Cerebellar cortex (tissue), 1 donor: ENCODE measurements around the gene TFF3.
"Not testable (repeated sequence)": the region's sequence is repeated elsewhere in the genome, so short reads cannot be mapped to it uniquely, and the experiment has no call there.

Experiments used
- DNase-seq: peaks from one replicate; pipeline ENCODE4 v3.0.0-alpha.2; 2015; ENCODE audit warnings: low spot score

The TFF3 gene

DNA sequence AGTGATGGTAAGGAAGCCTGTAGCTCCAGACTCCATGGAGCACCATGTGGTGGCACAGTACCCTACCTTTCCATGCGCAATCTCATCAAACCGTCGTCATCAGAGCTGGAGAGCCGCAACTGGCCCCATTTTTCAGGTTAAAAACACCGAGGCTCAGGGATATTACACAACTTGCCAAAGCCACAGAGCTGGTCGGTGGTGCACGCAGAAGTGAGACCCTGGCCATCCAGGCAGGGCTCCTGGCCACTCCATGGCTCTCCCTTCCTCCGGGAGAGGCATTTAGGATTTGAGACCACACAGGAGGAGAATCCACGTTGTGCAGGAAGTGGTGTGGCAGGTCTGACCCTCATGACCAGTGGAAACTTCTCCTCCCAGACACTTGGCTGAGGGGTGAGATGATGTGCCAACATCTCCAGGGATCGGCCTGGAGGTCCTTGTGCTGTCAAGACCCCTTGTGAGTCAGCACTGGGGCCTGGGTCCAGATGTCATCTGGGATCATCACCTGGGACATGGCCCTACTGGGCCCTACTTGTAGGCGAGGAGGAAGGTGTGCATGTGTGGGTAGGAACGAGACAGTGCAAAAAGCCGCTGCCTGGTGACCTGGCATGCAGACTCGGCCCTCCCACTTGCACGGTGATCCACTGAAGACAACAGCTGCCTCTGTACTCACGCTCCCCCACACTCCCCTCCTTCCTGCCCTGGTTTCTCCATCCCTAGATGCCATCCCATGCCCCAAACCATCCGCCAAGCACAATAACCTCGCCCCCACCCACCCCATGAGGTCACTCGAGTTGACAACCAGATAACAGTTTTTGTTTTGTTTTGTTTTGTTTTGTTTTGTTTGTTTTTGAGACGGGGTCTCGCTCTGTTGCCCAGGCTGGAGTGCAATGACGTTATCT, 10.4 kb downstream of the TFF3 start:
- no peak for DNase-seq

DNA sequence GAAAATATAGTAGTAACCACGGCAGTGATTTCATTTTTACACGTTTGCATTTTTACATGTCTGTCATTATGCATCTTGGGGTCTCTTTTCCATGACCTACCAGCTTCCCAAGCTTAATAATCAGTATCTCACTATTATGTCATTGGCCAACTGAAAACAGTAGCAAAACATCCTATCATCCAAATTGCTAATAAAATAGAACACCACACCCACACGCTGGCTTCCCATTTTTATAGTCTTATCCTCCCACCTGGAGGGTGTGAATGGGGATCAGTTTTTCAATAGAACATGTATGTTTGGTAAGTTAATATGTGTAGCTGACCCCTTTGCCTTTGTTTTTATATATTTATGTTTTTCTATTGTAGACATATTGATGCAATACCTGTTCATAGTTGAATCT, 11.8 kb downstream of the TFF3 start:
- no peak for DNase-seq

DNA sequence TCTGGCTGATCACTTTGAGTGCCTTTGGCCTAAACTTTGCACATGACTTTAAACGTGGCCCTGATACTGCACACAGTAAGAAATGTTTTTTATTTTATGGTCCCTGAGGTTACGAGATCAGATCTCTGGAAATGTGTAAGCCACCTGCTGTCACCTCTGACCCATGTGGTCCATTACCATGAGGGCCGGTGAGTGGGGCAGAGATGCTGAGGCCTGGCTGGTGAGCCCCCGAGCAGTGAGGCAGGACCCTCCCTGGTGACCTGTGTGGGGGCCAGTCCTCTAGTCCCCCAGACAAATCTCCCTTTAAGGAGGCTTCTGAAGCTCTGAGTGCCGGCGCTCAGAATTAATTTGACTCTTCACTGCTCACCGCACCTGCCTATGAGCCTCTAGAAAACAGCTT, 12.4 kb downstream of the TFF3 start:
- DNase-seq = no peak

DNA sequence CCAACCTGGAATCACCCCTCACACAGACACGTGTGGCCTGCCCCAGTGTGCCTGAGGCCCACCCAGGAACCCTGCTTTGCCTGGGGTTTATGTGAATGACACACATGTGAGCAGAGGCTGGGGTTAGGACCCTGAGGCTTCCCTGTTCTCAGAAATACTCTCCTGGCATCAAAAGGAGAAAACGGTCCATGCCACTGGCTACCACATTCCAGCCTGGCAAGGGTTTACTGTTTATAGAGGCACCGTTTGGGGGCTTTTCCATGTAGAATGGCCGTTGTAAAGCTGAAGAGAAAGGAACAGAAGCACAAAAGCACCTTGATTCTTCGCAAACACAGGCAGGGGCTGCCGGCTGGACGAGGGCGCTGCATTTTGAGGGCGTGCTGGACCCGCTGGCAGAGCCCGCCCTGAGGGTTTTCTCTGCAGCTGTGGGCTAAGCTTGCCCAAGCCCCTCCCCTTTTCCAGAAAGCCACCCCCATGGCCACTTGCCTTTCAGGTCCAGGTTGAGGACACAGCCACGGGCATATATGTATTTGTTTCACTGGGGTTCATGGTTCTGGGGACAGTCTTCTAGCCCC, 13.0 kb downstream of the TFF3 start:
- DNase-seq = no peak

DNA sequence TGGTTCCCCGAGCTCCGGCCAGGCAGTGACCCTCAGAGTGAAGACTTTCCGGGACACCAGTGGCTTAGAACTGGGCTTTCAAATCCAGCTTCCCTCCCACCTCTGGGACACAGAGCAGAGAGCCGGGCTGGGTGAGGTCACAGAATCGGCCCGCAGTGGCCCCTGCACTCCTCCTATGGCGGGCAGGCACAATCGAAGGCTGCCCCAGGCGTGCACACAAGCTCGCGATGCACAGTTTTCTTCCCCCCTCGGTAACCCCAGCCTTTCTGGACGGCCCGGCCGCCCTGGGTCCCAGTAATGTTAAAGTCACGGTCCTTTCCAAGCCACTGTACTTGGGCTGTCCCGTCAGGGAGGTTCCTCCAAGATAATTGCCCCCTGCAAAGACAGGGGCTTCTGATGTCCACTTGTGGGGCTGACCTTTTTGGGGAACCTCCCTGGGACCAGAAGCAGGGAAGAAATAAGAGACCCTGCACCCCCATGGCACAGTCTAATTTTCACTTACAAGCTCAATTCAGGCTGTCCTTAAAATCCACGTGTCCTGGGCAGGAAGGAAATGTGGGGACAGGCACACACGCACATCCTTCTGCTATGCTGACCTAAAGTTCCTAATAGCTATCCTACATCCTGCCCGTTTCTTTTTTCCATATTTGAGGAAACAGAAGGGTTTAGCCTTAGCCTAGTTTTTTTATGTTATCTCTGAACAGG, 13.7 kb downstream of the TFF3 start:
- no peak for DNase-seq

DNA sequence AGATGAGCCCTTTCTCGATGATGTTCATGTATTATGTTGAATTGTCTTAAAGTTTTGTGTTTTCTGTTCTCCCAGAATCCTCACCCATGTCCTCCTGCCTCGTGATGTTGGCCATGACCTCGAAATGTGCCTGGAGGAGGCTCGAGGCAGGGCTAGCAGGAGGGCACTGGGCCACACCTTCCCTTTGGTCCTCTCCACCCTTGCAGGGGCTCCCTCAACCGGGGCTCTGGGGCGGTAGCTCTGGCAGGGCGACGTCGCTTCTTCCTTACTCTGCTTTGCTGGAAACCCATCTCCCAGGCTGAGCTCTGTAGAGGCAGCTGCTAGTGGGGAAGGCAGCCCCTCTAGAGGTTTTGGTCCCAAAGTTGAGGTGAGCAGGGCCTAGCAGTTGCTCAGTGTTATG, 14.3 kb downstream of the TFF3 start:
- DNase-seq = no peak

DNA sequence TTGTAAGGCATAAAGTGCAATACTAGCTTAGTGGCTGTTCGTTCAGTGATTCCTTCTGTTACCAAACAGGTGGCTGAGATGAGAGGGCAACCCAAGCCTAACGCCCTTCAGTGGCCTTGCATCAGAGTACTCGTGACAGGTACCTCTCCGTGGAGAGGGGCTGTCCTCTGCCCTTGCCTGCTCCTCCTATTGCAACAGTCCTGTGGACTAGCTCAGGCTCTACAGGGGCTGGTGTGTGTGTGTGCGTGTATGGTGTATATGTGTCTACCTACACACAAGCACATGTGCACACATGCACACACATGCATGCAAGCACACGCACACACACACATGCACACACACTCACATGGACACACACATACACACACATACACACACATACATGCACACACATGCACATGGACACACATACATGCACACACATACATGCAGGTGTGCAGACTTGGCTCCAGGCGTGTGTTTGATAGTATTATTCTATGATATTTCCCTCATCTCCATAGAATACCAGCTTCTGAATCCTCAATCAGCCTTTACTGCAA, 15.1 kb downstream of the TFF3 start:
- no peak for DNase-seq

DNA sequence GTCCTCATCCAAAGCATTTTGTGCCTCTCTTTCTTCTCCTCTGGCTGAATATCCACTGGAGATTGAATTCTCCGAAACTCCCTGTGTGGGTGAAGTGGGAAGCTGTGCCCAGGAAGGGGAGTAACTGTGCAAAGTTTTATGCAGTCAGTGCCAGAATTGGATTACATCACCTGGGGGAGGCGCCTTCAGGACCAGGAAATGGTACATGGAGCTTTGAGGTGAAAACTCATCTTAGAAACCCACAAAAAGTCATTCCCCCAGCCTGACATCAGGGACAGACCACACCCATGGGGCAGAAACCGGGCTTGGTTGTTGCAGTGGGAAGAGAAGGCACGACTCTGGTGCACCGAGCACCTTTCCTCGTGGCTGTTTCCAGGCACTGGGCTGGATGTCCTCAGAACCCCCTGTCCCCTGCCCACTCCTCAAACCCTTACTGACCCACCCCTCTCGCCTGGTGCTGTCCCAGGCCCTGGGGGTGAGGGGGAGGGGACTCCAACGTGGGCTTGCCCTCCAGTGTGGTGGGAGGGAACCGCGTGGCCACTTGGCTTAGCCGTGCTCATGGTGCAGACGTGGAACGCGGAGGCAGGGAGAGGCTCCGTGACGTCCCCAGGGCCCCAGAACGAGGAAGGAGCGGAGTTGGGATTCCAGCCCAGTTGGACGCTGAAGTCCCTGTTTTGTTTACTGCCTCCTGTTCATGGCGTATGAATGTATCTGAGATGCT, 15.7 kb downstream of the TFF3 start:
- DNase-seq = no peak

DNA sequence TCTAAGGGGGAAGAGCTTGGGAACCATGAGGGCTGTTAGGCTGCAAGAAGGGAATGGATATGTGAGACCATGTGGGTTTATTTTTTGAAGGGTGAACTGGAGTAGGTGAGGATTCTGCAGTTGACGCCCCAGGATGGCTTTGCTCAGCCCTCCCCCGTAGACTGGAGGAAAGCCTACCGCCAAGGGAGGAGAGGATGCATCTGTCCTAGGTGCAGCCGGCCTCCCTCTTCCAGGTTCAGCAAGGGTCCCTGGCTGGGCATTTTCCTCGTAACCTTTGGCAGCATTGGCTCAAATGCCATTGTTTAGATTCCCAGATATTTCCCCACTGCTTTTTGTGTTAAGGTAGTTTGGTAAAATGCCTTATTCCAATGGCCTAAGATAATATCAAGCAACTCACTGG, 16.6 kb downstream of the TFF3 start:
- no peak for DNase-seq

DNA sequence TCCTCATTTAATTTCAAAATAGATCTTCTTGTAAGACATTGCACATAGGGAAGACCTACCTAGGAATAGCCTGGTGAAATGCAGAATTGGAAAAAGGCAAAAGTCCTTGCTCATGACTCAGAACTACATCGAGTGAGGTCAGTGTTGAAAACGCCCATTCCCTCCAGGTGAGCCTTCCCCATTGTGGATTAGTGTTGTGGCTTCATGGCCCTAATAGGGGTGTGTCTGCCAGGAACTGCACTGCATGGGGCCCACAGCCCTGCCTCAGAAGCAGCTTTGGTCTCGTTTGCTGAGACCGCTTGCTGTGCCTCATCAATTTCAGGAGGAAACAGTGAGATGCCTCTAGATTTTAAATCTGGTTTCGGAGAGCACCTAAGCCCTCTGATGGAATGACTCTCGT, 17.0 kb downstream of the TFF3 start:
- no peak for DNase-seq

DNA sequence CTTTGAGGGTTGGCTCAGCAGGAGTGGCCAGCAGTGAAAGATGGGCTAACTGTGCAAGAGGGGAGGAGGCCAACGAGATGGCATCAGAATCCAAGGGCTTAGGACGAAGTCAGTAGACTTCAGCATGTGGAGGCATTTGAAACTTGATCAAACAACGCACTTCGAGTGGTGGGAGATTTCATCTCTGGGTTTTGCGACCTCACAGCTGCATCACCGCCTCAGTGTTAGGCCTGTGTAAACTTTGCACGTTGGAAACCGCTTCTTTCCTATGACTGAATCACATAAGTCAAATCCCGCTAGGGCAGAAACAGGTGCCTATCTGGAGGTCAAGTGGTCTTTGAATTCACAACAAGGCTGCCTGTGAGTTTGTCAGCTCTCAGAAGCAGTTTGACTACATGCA, 17.8 kb downstream of the TFF3 start:
- DNase-seq = no peak

DNA sequence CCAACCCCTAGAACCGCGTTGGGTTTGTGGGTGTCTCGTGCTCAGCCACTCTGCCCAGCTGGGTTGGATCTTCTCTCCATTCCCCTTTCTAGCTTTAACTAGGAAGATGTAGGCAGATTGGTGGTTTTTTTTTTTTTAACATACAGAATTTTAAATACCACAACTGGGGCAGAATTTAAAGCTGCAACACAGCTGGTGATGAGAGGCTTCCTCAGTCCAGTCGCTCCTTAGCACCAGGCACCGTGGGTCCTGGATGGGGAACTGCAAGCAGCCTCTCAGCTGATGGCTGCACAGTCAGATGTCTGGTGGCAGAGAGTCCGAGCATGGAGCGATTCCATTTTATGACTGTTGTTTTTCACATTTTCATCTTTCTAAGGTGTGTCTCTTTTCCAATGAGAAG, 18.7 kb downstream of the TFF3 start:
- DNase-seq = no peak

DNA sequence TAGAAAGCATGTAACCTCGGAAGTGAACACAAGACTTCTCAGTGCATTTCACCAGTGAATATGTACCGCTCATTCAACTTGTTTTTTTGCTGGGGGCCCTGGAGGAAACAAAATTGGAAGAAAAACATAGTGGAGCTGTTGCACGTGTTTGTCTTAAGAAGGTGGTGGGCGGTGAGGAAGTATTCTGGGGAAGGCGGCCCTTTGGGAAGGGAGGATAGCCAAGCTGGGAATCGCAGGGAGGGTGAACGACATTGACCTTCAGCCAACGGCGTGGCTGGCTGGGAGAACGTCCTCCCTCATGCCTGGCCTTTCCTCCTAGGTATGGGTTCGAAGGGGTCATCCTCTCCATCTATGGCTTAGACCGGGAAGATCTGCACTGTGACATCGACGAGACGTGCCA, 19.4 kb downstream of the TFF3 start:
- no peak for DNase-seq

DNA sequence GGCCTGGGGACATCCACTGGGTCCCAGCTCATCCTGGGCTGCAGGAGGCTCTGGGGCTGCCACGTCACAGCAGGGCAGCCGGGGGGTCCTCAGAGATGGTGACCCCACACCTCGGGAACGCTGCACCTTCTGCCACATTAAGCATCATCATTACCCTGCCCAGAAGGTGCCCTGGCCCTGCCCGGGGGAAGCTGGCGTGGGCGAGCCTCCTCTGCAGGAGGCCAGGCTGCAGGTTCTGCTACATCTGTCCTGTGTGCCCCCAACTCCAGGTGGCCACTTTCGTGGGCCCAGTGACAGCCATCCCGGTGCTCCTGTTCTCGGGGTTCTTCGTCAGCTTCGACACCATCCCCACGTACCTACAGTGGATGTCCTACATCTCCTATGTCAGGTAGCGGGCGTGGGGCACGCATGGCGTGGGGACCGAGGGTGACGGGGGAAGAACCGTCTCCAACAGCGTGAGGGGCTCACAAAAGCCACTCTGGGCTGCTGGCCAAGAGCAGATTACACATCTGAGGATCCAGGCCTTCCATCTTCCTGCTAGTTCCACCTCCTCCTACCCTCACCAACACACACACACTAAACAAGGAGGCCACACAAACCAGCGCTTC, 20.8 kb downstream of the TFF3 start:
- no peak for DNase-seq

DNA sequence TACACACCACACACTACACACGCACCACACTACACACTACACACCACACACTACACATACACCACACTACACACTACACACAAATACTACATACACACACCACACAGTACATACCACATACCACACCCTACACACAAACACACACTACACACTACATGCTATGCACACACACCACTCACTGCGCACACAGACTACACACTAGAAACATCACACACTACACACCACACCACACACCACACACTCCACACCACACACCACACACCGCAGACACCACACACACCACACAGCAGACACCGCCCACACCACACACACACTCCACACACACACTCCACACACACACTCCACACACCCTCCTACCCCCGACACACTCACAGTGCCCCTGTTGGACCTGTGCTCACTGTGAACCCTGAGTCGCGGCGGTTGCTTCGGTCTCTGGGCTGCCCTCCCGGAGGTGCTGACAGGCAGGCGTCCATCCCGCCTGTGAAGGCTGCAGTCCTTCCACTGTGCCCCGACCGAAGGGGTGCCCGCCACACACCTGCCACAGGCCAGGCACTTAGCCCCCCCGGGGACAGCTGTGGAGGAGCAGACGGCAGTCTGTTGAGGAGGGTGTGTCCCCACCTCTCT, 21.4 kb downstream of the TFF3 start:
- no peak for DNase-seq

DNA sequence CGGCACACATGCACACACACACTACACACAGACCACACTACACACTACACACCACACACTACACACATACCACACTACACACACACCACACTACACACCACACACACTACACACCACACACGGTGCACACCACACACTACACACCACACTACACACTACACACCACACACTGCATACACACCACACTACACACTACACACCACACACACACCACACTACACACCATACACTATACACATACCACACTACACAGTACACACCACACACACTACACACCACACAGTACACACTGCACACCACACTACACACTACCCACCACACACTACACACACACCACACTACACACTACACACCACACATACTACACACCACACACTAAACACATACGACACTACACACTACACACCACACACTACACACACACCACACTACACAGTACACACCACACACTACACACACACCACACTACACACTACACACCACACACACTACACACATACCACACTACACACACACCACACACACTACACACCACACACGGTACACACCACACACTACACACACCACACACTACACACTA, 22.6 kb downstream of the TFF3 start:
- DNase-seq = not testable (repeated sequence)

DNA sequence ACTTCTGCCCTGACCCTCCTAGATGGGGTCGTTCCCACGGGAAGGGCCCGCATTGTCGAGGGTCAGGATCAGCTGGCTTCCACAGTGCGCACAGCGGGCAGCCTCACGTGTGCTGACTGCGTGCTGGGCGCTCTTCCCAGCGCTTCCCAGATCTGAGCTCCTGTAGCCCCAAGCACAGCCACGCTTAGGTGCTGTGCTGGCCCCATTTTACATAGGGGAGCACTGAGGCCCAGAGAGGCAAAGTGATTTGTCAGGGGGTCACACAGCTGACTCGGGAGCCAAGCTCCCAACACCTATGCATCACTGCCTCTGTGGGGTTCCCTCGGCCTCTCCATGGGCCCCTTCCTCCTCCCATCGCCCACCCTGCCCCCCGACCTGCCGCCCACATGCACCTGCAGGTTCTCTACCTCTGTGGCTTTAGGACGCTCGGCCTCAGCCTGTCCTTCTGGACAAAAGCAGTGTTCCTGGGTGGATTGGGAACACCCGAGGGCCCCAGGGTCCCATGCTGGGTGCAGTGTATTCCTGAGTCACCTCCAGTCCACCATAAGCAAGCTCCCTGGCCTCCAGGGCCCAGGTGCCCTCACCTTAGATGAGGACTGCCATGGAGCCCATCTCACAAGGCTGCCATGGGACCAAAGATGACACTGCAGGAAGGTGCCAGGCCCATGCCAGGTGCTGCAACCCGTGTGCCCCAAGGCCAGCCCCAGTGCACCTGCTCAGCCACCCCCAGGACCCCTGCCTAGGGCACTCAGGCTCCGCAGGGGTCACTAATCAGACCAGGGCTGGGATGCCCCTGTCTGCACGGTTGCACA, 23.3 kb downstream of the TFF3 start:
- no peak for DNase-seq

DNA sequence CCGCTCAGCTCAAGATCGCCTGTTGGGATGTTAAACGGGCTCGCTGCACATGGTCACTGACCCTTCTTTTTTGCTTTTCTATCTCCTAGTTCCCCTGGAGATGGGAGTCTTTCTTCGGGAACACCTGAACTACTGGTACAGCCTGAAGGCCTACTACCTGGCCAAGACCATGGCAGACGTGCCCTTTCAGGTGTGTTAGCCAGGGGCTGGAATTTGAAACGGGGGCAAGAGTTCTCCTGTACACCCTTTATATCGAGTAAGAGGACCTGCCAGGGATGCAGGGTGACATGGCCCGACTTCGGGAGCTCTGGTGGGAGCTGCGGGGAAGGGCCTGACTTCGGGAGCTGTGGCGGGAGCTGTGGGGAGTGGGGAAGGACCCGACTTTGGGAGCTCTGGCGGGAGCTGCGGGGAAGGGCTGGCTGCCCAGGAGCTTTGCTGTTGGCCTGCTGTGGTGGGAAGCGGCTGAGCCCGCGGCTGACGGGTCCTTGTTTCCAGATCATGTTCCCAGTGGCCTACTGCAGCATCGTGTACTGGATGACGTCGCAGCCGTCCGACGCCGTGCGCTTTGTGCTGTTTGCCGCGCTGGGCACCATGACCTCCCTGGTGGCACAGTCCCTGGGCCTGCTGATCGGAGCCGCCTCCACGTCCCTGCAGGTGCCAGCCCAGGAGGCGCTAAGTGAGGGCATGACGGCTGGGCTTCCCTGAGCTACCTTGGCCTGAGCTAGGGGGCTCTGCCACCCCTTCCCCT, 24.0 kb downstream of the TFF3 start:
- DNase-seq = no peak

DNA sequence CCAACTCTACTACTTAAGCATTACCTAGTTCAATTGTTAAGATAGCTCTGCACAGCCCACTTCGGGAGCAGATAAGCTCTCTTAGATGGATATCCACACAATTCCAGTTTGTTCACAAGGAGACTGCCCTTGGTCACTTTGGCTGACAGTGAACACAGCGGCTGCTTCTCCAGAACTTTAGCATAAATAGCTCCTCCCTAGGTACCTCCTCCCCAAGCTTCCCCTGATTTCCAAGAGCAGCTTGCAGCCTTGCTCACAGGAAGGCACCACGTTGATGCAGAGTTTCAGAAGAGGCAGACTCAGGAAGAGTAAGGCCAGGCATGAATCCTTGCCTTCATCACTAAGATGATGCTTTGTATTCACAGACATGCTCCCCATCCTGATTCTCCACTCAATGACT, 24.7 kb downstream of the TFF3 start:
- DNase-seq = no peak
